Gastroesophageal sphincter (tissue), 4 donors: ENCODE measurements around the gene DGKG. TPM values are rescaled to one million over a fixed set of nuclear protein-coding genes. Genes with fewer than 3 reads are reported as not detected.

Source experiments
- ATAC-seq: fragments of 150-250 bp; one replicate; pipeline ENCODE4 v1.9.1; 2016; ENCODE audit warnings: mild to moderate bottlenecking, moderate library complexity
- H3K27ac ChIP-seq, 4 donors: fragments of 200-600 bp; sonication (generic) in 3 of 4; 1 replicate in 3 of 4; 2 replicates in 1 of 4; pipeline ENCODE4 v1.5.1; 2016 to 2019
- H3K27me3 ChIP-seq: fragments of 200-600 bp; sonication (generic); one replicate; pipeline ENCODE4 v1.5.1; 2019
- H3K36me3 ChIP-seq, 2 donors: fragments of 200-600 bp; sonication (generic); one replicate each; pipeline ENCODE4 v1.5.1; 2019; ENCODE audit warnings: control low read depth in 1 of 2
- H3K4me1 ChIP-seq, 3 donors: fragments of 200-600 bp; sonication (generic); 1 replicate in 2 of 3; 2 replicates in 1 of 3; pipeline ENCODE4 v1.5.1; 2016 to 2019; ENCODE audit warnings: control low read depth in 2 of 3
- H3K4me3 ChIP-seq, 2 donors: fragments of 200-600 bp; sonication (generic); one replicate each; pipeline ENCODE4 v1.5.1; 2019; ENCODE audit warnings: mild to moderate bottlenecking in 1 of 2, moderate library complexity in 1 of 2
- H3K9me3 ChIP-seq, 3 donors: fragments of 200-600 bp; sonication (generic); one replicate each; pipeline ENCODE4 v1.5.1; 2017 to 2019; ENCODE audit warnings: control low read depth in 2 of 3
- CTCF ChIP-seq, 4 experiments: fragments of 200-600 bp in 2 of 4; fragments of 450-650 bp in 2 of 4; sonication (generic) in 1 of 4; IDR thresholded peaks; one replicate each; pipeline ENCODE4 v1.5.1; 2017 to 2019; ENCODE audit warnings: antibody characterized with exemption in 4 of 4, mild to moderate bottlenecking in 2 of 4, moderate library complexity in 2 of 4
- EP300 ChIP-seq: sonication (generic); formaldehyde crosslinking; IDR thresholded peaks from one replicate; pipeline ENCODE4 v1.6.1; 2017; ENCODE audit warnings: antibody characterized with exemption, mild to moderate bottlenecking
- POLR2A ChIP-seq, 2 donors: fragments of 450-650 bp; IDR thresholded peaks; one replicate each; pipeline ENCODE4 v1.6.1; 2017; ENCODE audit warnings: antibody characterized with exemption in 2 of 2, mild to moderate bottlenecking in 2 of 2, moderate library complexity in 1 of 2
- POLR2AphosphoS5 ChIP-seq: sonication (generic); formaldehyde crosslinking; IDR thresholded peaks from one replicate; pipeline ENCODE4 v1.6.1; 2017; ENCODE audit warnings: antibody characterized with exemption
- WGBS, 2 donors: methylation state at CpG; one replicate each; pipeline ENCODE4 v1.1.5; 2018; ENCODE audit warnings: low coverage in 1 of 2; 5-methylcytosine and 5-hydroxymethylcytosine counted together
- total RNA-seq, 4 donors: library from RNA; depleted of rRNA; stranded (reverse); fragments of >200 nt; gene quantifications; one replicate each; pipeline ENCODE4 v1.1.0, GENCODE V29; 2016

Gene DGKG
- total RNA-seq, 4 donors from 2014 or later, result 46.3 to 134 (median 90.4) TPM

DNA sequence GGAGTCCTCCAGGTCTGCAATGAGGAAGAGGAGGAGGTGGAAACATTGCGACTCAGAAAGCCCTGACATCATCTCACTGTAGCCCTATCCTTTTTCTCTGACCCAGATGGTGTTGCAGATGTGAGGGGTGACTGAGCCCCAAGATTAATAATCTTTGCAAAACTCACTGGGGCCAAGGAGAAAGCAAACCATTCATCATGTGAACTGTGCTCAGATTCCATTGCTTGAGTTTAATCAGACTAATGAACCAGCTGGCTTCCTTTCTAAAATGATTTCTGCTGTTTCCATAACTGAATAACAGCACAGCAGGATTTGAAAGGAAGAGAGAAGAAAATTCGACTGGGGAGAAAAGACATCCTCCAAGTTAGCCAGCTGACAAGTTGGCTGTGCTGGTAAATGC lies 13.4 kb upstream of the DGKG start:
- ATAC-seq, result no peak
- Histone ChIP-seq H3K4me3 (no peak overlapping the region), H3K9me3 (no peaks in the 10 kb centered on the region), H3K27me3 (no peaks in the 10 kb centered on the region), H3K27ac (peak overlapping the region in 3 of 4 donors; percentile 34 to 60 (median 50)), H3K36me3 (no peaks in the 10 kb centered on the region), H3K4me1 (peaks cover 0 to 13% (median 0%) of the 10 kb centered on the region in 3 donors)
- no peak for TF ChIP-seq CTCF (IDR thresholded peaks at IDR 0.05)
- no peak for TF ChIP-seq EP300
- peak; percentile 43 for TF ChIP-seq POLR2AphosphoS5
- no peak for TF ChIP-seq POLR2A (IDR thresholded peaks at IDR 0.05)
- WGBS, 2 donors, result 5 to 7% methylated on average over 2 of the region's 2 CpGs

DNA sequence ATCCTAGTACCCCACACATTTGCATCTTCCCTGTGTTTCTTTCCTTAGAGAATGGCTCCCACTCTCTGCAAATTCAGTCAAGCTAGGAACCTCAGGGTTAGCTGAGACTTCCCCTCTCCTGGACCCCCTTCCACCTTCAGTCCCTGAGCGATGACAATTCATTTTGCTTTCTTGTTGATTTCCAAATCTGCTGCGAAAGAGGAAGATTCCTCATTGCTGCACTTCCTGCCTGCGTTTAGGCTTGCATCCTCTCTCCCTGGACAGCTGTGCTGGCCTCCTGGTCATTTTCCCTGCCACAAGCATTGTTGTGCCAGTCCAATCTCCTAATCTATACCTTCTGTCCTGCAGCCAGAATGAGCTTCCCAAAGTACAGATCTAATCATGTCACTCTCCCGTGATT lies 12.3 kb upstream of the DGKG start:
- Histone ChIP-seq H3K9me3 (no peaks in the 10 kb centered on the region), H3K36me3 (no peaks in the 10 kb centered on the region), H3K4me1 (peaks cover 0 to 13% (median 0%) of the 10 kb centered on the region in 3 donors), H3K27ac (no peak overlapping the region), H3K4me3 (no peak overlapping the region), H3K27me3 (no peaks in the 10 kb centered on the region)
- no peak for ATAC-seq
- WGBS, 2 donors, result 41 to 71% methylated on average over 4 of the region's 4 CpGs
- no peak for TF ChIP-seq POLR2A (IDR thresholded peaks at IDR 0.05)
- no peak for TF ChIP-seq POLR2AphosphoS5

DNA sequence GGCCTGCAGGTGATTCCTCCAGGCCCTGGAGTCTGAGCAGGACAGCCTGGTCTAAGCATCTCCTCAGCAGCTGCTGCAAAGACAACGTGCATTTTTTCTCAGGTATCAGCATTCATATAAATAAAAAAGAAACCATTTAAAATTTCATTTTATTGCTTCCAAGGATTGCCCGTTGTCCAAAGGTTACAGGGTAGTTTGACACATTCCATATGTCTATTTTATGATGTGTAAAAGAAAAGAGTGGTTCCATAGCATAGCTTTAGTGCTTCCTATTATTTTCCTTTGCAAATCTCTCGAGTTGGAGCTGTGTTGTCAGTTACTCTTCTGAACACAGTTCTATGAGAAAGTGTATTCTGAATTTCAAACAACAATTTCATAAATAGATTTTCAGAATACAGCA lies 7.2 kb upstream of the DGKG start:
- Histone ChIP-seq H3K4me3 (no peak overlapping the region), H3K27ac (peak overlapping the region in 2 of 4 donors; percentile 43 to 88), H3K36me3 (no peaks in the 10 kb centered on the region), H3K9me3 (no peaks in the 10 kb centered on the region), H3K4me1 (peaks cover 4 to 47% (median 10%) of the 10 kb centered on the region in 3 donors), H3K27me3 (no peaks in the 10 kb centered on the region)
- 16 to 65% methylated on average over 3 of the region's 3 CpGs for WGBS, 2 donors
- TF ChIP-seq POLR2A (IDR thresholded peaks at IDR 0.05), result no peak
- no peak for TF ChIP-seq POLR2AphosphoS5
- TF ChIP-seq EP300, result no peak
- TF ChIP-seq CTCF (IDR thresholded peaks at IDR 0.05), result no peak
- ATAC-seq, result no peak

GRCh38 chr3:186368717-186369116 lies 6.7 kb upstream of the DGKG start:
- H3K4me3 ChIP-seq, result no peak overlapping the region
- H3K27ac ChIP-seq, result peak overlapping the region in 2 of 4 donors; percentile 43 to 88
- TF ChIP-seq EP300, result no peak
- TF ChIP-seq CTCF (IDR thresholded peaks at IDR 0.05), result no peak
- no peak for TF ChIP-seq POLR2A (IDR thresholded peaks at IDR 0.05)
- TF ChIP-seq POLR2AphosphoS5, result no peak
- WGBS, 2 donors, result 14 to 85% methylated on average over 1 to 2 of the region's 4 CpGs
- no peaks in the 10 kb centered on the region for H3K9me3 ChIP-seq
- H3K4me1 ChIP-seq, result peaks cover 4 to 52% (median 10%) of the 10 kb centered on the region in 3 donors
- no peaks in the 10 kb centered on the region for H3K27me3 ChIP-seq
- ATAC-seq, result no peak
- no peaks in the 10 kb centered on the region for H3K36me3 ChIP-seq

GRCh38 chr3:186368176-186368575 lies 6.1 kb upstream of the DGKG start:
- peak overlapping the region; percentile 13 to 92 (median 63) for H3K27ac ChIP-seq
- H3K9me3 ChIP-seq, result no peaks in the 10 kb centered on the region

More at GRCh38 chr3:186368176-186368575, 6.1 kb upstream of the DGKG start:
- 17 to 62% methylated on average over 1 to 3 of the region's 3 CpGs for WGBS, 2 donors
- Histone ChIP-seq H3K4me3 (no peak overlapping the region), H3K4me1 (peaks cover 6 to 57% (median 10%) of the 10 kb centered on the region in 3 donors), H3K27me3 (no peaks in the 10 kb centered on the region), H3K36me3 (no peaks in the 10 kb centered on the region)
- ATAC-seq, result no peak
- TF ChIP-seq POLR2A (IDR thresholded peaks at IDR 0.05), result no peak
- TF ChIP-seq POLR2AphosphoS5, result no peak
- TF ChIP-seq EP300, result no peak
- no peak for TF ChIP-seq CTCF (IDR thresholded peaks at IDR 0.05)
